HFFc6 (cell line): Measurements from ENCODE around the gene PLTP. TPM values are rescaled to one million over a fixed set of nuclear protein-coding genes. Genes with fewer than 3 reads are reported as not detected.
A peak's percentile ranks its signal among the peaks of the same experiment; 100 is the strongest.

ENCODE experiments used
- DNase-seq: peaks from one replicate; pipeline ENCODE4 v3.0.0-alpha.2; 2018
- H3K27ac Mint-ChIP-seq: 2 replicates; pipeline ENCODE4 v1.8.0; 2020; ENCODE audit warnings: mild to moderate bottlenecking, mixed read lengths
- H3K27me3 Mint-ChIP-seq: 2 replicates; pipeline ENCODE4 v1.8.0; 2021; ENCODE audit warnings: mild to moderate bottlenecking, moderate library complexity, mixed read lengths; ENCODE audit not compliant: insufficient read depth
- H3K36me3 Mint-ChIP-seq: 2 replicates; pipeline ENCODE4 v1.8.0; 2021; ENCODE audit warnings: low read depth, mixed read lengths
- H3K4me1 Mint-ChIP-seq: 2 replicates; pipeline ENCODE4 v1.8.0; 2020; ENCODE audit warnings: low read depth, mixed read lengths
- H3K4me3 Mint-ChIP-seq: 2 replicates; pipeline ENCODE4 v1.8.0; 2020; ENCODE audit warnings: mild to moderate bottlenecking, moderate library complexity, mixed read lengths
- H3K9me3 Mint-ChIP-seq: 2 replicates; pipeline ENCODE4 v1.8.0; 2020; ENCODE audit warnings: mild to moderate bottlenecking, mixed read lengths
- total RNA-seq, 6 experiments: library from RNA; stranded (reverse); fragmentation: NEBNext Ultra II Directional; extraction: Animal tissue kit (Norgen Biotek cat#: 25700); gene quantifications; 2 replicates in 1 of 6; 3 replicates in 5 of 6; pipeline ENCODE4 v1.2.3, GENCODE V29; 2021
- TF ChIP-seq, protein P1 (sequence below): fragments of 200-600 bp; sonication (generic); IDR thresholded peaks from 2 replicates; pipeline ENCODE4 v1.5.0; 2021; ENCODE audit warnings: antibody characterized with exemption, mild to moderate bottlenecking

Gene PLTP
- total RNA-seq, 6 experiments from 2014 or later: 8.3 to 13.6 (median 11.1) TPM

DNA sequence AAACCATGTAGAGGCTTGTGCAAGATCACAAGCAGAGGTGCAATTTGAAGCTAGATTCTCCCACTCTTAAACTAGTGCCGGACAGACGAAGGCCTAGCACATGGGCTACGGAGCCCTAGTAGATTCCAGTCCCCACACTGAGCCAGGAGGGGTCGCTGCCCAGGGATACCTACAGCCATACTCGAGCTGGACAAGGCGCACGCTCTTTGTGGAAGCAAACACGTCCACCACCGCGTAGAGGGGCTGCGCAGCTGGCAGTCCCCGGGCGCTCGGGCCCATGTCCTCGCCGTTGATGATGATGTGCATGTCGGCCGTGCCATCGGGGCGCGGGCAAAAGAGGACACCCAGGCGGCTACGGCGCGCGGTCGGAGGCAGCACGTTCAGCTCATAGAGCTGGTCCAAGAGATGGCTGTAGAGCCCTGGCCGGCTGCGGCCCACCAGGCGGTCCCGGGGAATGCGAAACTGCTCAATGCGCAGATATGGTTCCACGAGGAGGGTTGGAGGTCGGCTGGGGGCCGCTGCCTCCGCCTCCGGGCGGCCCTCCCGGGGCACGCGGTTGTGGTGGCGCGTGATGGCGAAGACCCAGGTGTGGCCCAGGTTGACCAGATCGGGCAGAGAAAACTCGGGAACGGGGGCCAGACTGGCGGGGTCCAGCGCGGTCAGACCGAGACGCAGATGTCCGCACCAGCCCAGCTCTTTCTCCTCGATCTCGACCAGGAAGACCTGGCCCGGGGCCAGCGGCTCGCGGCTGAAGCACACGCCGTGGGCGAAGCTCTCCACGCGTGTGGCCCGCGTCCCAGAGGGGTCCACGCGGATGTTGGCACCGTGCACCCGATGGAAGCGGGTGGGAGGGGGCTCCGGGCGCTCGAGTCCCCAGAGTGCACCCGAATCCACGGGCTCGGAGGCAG, 21.6 kb downstream of the PLTP start:
- Mint-ChIP-seq H3K27ac (peak overlapping the region; percentile 65), H3K9me3 (no peaks in the 10 kb centered on the region), H3K36me3 (no peaks in the 10 kb centered on the region; the same call in 1 of the 2 replicates), H3K4me3 (peak overlapping the region; percentile 93), H3K27me3 (peaks cover 5% of the 10 kb centered on the region), H3K4me1 (peaks cover 31% of the 10 kb centered on the region)
- TF ChIP-seq, protein P1, sequence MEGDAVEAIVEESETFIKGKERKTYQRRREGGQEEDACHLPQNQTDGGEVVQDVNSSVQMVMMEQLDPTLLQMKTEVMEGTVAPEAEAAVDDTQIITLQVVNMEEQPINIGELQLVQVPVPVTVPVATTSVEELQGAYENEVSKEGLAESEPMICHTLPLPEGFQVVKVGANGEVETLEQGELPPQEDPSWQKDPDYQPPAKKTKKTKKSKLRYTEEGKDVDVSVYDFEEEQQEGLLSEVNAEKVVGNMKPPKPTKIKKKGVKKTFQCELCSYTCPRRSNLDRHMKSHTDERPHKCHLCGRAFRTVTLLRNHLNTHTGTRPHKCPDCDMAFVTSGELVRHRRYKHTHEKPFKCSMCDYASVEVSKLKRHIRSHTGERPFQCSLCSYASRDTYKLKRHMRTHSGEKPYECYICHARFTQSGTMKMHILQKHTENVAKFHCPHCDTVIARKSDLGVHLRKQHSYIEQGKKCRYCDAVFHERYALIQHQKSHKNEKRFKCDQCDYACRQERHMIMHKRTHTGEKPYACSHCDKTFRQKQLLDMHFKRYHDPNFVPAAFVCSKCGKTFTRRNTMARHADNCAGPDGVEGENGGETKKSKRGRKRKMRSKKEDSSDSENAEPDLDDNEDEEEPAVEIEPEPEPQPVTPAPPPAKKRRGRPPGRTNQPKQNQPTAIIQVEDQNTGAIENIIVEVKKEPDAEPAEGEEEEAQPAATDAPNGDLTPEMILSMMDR: peak; percentile 71
- peak; percentile 46 for DNase-seq

- TF ChIP-seq, protein P1: no peak
- Mint-ChIP-seq H3K27me3 (peaks cover 5% of the 10 kb centered on the region), H3K27ac (no peak overlapping the region), H3K4me1 (peaks cover 39% of the 10 kb centered on the region), H3K9me3 (no peaks in the 10 kb centered on the region), H3K36me3 (peaks cover 5% of the 10 kb centered on the region), H3K4me3 (no peak overlapping the region)
- DNase-seq: no peak
These were observed 23.3 kb downstream of the PLTP start for GRCh38 chr20:45888681-45889080.

- Mint-ChIP-seq H3K27ac (no peak within 1 kb of the TSS), H3K36me3 (peaks cover 17% of the 10 kb centered on the region), H3K9me3 (no peaks in the 10 kb centered on the region), H3K4me1 (peaks cover 37% of the 10 kb centered on the region), H3K27me3 (peaks cover 5% of the 10 kb centered on the region), H3K4me3 (no peak within 1 kb of the TSS)
- TF ChIP-seq, protein P1: no peak
- no peak for DNase-seq
These were observed 24.6 kb downstream of the PLTP start, which contains the start of gene SPATA25 for GRCh38 chr20:45887346-45887715. SPATA25 (minus strand) TSS chr20:45887622; CDS start chr20:45887590, 32 bp downstream.

DNA sequence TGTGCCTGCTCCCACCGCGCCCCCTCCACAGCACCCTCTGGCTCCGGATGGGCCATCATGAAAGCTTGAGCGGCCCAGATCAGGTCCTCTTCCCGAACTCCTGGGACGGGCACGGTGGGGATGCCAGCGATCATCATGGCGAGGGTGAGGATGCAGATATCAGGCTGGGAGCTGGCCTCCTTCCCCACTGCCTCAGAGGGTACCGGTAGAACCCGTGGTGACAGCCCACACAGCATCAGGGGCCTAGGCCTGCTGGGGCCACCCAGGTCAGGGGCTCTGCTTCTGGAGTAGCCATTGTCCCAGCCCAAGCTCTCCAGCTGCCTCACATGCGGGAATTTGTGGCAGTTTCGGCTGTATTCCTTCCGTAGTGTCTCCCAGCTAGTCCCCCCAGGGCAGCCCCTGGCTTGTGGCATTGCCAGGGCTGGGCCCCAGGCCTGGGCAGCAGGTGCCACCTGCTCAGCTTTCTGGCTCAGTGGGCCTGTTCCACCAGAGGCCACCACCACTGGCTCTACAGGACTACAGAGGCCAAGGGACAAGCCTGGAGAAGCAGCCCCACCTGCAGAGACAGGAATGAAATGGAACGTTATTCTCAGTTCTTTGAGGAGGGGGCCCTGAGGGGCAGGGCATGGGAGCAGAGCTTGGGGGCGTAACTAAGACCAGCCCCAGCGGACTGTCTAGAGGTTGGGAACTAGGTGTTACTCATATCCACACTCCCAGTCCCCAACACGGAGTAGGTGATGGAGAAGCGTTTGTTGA, 25.2 kb downstream of the PLTP start:
- Mint-ChIP-seq H3K27ac (no peak overlapping the region), H3K36me3 (peaks cover 19% of the 10 kb centered on the region), H3K4me1 (peaks cover 37% of the 10 kb centered on the region), H3K4me3 (no peak overlapping the region), H3K9me3 (no peaks in the 10 kb centered on the region), H3K27me3 (peaks cover 3% of the 10 kb centered on the region)
- TF ChIP-seq, protein P1: no peak
- no peak for DNase-seq

DNA sequence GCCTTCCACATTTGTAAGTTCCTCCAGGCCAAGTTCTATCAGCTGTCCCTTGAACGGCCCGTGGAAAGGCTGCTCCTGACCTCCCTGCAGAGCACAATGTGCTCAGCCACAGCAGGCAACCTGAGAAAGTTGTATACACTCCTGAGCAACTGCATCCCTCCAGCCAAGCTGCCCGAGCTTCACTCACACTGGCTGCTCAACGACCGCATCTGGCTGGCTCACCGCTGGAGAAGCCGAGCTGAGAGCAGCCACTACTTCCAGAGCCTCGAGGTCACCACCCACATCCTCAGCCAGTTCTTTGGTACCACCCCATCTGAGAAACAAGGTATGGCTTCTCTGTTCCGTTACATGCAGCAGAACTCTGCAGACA, 28.9 kb downstream of the PLTP start:
- Mint-ChIP-seq H3K4me1 (peaks cover 37% of the 10 kb centered on the region), H3K27ac (no peak overlapping the region), H3K9me3 (no peaks in the 10 kb centered on the region), H3K4me3 (no peak overlapping the region), H3K27me3 (peaks cover 2% of the 10 kb centered on the region; the same call in 1 of the 2 replicates), H3K36me3 (peaks cover 24% of the 10 kb centered on the region)
- TF ChIP-seq, protein P1: no peak
- no peak for DNase-seq
